Erythroblast (primary cell): ENCODE measurements around the gene ZBTB44.

Experiments used
- GATA1 ChIP-seq: IDR thresholded peaks from 2 replicates; pipeline ENCODE4 v1.6.1; 2011; ENCODE audit warnings: low read depth, mild to moderate bottlenecking, control low read depth, low read length, moderate library complexity
- POLR2A ChIP-seq: IDR thresholded peaks from 2 replicates; pipeline ENCODE4 v1.6.1; 2011; ENCODE audit warnings: mild to moderate bottlenecking, low read length

DNA sequence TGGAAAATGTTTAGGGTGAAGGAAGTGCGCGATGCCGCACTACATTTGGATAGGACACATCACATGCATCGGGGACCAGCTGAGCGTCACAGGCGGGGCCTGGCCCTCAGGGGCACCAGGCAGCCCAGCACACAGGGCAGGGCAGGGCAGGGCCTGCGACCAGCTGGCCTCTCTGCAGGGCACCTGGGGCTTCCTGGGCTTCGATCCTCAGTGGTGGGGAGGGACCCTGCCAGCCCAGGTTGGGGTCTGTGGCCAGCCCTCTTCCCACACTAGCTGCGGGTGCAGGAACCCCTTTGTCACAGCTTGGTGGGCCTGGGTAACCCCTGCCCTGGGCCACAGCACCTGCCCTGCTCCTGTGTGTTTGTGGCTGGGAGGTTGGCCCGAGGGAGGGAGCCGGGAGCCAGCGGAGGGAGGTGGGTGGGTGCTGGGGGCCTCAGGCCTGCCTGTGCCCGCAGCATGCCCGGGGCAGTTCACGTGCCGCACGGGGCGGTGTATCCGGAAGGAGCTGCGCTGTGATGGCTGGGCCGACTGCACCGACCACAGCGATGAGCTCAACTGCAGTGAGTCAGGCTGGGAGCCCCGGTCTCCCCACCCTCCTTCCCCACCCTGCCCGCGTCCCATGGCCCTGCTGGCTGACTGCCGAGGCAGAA is 117.2 kb downstream of the ZBTB44 start:
- no peak for TF ChIP-seq POLR2A
- no peak for TF ChIP-seq GATA1
